NCI-H1092 (cell line): ENCODE data around the gene OR11L1.

Source experiments
- DNase-seq: peaks from one replicate; lab custom pipeline; 2025; lab: John Stamatoyannopoulos, UW

Gene OR11L1

DNA sequence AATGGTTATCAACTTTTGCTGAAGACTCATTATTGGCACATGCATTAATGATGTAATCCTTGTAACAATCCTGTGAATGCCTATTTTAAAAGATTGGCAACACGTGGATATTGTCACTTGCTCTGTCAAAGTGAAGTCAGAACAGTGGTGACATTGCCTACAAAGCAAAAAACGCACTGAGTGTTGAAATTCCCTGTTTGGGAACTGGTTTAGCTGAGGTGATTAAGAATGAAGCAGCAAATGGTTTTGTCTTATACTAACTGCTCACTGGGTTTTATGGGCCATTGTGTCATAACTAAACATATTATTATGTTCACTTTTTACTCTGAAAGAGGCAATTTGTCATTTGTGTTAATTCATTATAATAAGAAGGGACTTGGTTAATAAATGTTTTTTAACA lies 29.1 kb downstream of the OR11L1 start:
- DNase-seq, result no peak

DNA sequence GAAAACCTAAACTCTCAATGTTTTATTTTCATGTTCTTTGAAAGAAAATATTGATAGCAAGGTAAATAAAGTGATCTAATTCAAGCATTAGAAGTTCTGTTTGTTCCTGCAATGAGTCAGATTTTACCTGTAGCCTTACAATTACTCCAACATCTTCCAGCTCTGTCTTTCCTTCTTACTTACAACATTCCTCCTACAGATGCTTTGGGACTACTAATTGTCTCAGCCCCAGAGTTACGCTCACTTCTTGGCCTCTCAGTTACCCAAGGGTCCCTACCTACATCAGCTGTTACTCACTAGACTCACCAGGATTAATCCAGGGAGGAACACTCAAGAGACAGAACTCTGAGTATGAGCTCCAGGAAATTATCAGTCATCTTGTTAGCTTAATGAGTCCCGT lies 44.2 kb downstream of the OR11L1 start:
- no peak for DNase-seq
